Esophagus squamous epithelium (tissue), 4 donors: ENCODE results near the gene TRAPPC11.

ENCODE experiments used
- POLR2A ChIP-seq, 4 donors: fragments of 450-650 bp; IDR thresholded peaks; one replicate each; pipeline ENCODE4 v1.6.1; 2017; ENCODE audit warnings: antibody characterized with exemption in 4 of 4, mild to moderate bottlenecking in 4 of 4, moderate library complexity in 3 of 4
- TF ChIP-seq, protein P1 (sequence below), 6 experiments: fragments of 450-650 bp in 4 of 6; fragments of 200-600 bp in 2 of 6; sonication (generic) in 2 of 6; IDR thresholded peaks; one replicate each; pipeline ENCODE4 v1.5.1; 2016 to 2019; ENCODE audit warnings: antibody characterized with exemption in 6 of 6, mild to moderate bottlenecking in 4 of 6, moderate library complexity in 4 of 6

DNA sequence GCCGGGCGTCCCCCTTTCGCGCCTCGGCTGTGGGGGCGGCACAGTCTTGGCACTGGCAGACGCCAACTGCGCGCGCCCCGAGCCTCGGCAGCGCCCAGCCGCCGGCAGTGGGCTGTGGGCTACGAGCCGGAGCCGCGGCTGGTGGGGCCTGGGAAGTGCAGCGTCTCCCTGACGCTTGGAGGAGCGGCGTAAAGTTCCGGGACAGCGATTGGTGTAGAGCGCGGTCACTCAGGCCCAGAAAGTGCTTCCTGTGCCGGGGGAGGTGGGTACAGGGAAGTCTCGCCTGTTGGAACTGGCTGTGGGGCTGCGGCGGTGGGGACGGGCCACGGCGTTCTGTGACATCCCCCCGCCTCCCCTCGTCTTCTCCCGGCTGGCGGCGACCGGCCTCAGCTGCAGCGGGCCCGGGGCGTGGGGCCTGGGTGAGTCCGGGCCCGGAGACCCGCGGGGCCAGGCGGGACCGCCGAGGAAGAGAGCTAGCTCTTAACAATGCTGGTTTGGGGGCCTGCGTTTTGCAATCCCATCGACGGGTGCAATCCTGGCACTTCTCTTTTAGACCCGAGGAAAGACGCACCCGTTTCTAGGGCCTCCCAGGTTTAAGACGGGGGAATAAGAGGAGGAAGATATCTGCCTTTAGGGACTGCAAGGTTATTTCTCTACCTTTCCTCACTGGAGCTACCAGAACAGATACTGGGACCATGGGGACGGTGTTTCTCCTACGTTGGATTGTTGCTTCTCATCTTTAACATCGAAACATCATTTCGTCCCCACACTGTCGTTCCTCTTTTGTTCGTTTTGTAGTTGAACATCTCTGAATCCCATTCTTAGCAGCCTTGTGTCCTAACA is at the start of gene TRAPPC11, which contains the start of gene RWDD4:
- TF ChIP-seq, protein P1, sequence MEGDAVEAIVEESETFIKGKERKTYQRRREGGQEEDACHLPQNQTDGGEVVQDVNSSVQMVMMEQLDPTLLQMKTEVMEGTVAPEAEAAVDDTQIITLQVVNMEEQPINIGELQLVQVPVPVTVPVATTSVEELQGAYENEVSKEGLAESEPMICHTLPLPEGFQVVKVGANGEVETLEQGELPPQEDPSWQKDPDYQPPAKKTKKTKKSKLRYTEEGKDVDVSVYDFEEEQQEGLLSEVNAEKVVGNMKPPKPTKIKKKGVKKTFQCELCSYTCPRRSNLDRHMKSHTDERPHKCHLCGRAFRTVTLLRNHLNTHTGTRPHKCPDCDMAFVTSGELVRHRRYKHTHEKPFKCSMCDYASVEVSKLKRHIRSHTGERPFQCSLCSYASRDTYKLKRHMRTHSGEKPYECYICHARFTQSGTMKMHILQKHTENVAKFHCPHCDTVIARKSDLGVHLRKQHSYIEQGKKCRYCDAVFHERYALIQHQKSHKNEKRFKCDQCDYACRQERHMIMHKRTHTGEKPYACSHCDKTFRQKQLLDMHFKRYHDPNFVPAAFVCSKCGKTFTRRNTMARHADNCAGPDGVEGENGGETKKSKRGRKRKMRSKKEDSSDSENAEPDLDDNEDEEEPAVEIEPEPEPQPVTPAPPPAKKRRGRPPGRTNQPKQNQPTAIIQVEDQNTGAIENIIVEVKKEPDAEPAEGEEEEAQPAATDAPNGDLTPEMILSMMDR (IDR thresholded peaks at IDR 0.05): peak in 4 of 6 experiments; percentile 14 to 58 (median 44)
- peak in 3 of 4 donors; percentile 57 to 96 (median 95) for TF ChIP-seq POLR2A (IDR thresholded peaks at IDR 0.05)
